ENCODE measurements around the gene ARMC6. TPM values are rescaled to one million over a fixed set of nuclear protein-coding genes. Genes with fewer than 3 reads are reported as not detected.
A peak's percentile ranks its signal among the peaks of the same experiment; 100 is the strongest.
"Not testable (repeated sequence)": the region's sequence is repeated elsewhere in the genome, so short reads cannot be mapped to it uniquely, and the experiment has no call there.

The ARMC6 gene
- total RNA-seq, 4 donors from 2014 or later, result 33.1 to 60.0 (median 46.1) TPM

DNA sequence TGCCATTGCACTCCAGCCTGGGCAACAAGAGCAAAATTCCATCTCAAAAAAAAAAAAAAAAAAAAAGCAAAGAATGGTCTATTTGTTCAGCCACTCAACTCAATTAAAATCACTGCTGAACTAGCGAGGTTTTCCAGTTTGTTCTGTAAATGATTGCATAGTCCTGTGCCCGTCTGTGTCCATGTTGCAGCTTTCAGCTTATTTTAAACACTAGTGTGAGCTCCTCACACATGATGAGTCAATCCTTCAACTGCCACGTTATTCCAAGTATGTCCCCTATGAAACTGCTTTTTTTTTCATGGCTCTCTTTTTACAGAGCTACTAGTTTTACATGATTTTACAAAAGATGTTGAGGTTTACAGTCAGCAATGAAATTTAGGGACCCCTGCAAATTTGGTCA, 12.3 kb upstream of the ARMC6 start:
- TF ChIP-seq POLR2A (IDR thresholded peaks at IDR 0.05), result peak in 1 of 2 donors; percentile 10
- TF ChIP-seq, protein P1, sequence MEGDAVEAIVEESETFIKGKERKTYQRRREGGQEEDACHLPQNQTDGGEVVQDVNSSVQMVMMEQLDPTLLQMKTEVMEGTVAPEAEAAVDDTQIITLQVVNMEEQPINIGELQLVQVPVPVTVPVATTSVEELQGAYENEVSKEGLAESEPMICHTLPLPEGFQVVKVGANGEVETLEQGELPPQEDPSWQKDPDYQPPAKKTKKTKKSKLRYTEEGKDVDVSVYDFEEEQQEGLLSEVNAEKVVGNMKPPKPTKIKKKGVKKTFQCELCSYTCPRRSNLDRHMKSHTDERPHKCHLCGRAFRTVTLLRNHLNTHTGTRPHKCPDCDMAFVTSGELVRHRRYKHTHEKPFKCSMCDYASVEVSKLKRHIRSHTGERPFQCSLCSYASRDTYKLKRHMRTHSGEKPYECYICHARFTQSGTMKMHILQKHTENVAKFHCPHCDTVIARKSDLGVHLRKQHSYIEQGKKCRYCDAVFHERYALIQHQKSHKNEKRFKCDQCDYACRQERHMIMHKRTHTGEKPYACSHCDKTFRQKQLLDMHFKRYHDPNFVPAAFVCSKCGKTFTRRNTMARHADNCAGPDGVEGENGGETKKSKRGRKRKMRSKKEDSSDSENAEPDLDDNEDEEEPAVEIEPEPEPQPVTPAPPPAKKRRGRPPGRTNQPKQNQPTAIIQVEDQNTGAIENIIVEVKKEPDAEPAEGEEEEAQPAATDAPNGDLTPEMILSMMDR (IDR thresholded peaks at IDR 0.05), result no peak
- intact Hi-C loops (cut with DNase I), result no loop called here
- H3K4me1 ChIP-seq, result peaks cover 48 to 49% of the 10 kb centered on the region in 2 donors
- H3K4me3 ChIP-seq (replicated peaks in 1 of 3), result no peak overlapping the region
- H3K36me3 ChIP-seq, result peaks cover 27 to 30% of the 10 kb centered on the region in 2 donors
- H3K9me3 ChIP-seq, result no peaks in the 10 kb centered on the region
- WGBS, 2 donors, result 30 to 34% methylated on average over 3 of the region's 3 CpGs
- peak overlapping the region; percentile 45 to 96 (median 94) for H3K27ac ChIP-seq
- no peak for DNase-seq
- no peaks in the 10 kb centered on the region for H3K27me3 ChIP-seq

DNA sequence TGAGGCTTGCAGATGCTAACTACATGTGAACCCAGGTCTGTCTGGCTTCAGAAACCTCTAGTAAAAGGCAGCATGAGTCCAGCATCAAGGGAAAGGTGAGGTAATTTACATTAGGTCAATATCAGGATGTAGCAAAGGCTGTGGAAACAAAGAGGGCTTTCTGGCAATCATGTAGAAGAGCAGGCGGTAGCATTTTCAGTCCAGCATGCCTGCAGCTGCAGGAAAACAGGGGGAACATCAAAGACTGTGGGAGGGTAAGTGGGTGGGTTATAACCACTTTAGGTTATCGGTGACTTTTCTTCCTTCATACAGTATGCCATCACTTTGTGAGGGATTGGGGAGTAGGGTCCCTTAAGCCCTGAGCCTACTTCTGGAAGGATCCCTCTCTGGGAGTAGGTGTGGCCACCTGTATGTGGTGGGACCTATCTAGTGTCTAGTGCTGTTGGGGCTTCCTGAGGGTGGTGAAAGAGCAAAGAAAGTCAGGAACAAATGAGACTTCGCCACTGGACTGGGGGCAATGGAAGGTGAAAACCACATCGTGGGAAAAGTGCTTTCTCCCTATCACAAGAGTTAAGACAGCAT, 10.9 kb upstream of the ARMC6 start:
- intact Hi-C loops (cut with DNase I), result no loop called here
- Histone ChIP-seq H3K27ac (peak overlapping the region in 2 of 3 donors; percentile 94 to 96), H3K36me3 (peaks cover 15 to 16% of the 10 kb centered on the region in 2 donors), H3K4me3 (replicated peaks in 1 of 3) (no peak overlapping the region), H3K27me3 (no peaks in the 10 kb centered on the region), H3K9me3 (no peaks in the 10 kb centered on the region), H3K4me1 (peaks cover 60 to 61% of the 10 kb centered on the region in 2 donors)
- WGBS, 2 donors, result 84 to 92% methylated on average over 4 of the region's 4 CpGs
- DNase-seq, result no peak
- TF ChIP-seq POLR2A (IDR thresholded peaks at IDR 0.05), result no peak
- TF ChIP-seq, protein P1 (IDR thresholded peaks at IDR 0.05), result no peak

DNA sequence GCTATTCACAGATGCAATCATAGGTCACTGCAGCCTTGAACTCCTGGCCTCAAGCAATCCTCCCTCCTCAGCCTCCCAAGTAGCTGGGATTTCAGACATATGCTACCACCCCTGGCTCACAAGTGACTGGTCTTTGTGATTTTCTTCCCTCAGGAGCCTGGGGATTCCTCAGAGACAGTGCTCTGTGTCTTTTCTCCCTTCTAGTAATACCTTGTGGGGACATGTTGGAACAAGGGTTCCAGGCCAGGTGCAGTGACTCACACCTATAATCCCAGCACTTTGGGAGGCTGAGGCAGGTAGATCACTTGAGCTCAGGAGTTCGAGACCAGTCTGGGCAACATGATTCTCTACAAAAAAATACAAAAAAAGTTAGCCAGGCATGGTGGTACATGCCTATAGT, 10.0 kb upstream of the ARMC6 start:
- H3K4me3 ChIP-seq (replicated peaks in 1 of 3); H3K27me3 ChIP-seq; intact Hi-C loops (cut with DNase I); H3K36me3 ChIP-seq; H3K9me3 ChIP-seq; DNase-seq: not testable (repeated sequence)
- 86 to 92% methylated on average over 1 of the region's 1 CpG for WGBS, 2 donors
- H3K4me1 ChIP-seq, result peaks cover 67 to 68% of the 10 kb centered on the region in 2 donors
- peak overlapping the region; percentile 30 to 96 (median 94) for H3K27ac ChIP-seq

DNA sequence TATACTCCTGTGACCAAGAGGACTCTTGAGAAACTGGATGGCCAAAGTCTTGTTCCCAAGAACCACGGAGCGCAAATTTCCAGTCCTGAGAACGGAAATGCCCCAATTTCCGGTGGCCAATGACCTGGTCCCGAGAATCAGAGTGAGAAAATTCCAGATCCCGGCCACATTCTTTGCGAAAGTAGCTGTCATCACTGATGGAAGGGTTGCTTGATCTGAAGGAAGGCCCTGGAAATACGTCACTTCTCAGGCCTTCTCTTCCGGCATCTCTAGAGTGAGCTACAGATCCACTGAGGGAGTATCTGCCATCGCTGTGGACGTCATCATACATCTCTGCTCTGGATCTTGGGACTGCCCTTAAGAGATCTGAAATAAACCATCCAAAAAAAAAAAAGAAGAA, 7.5 kb upstream of the ARMC6 start:
- intact Hi-C loops (cut with DNase I), result no loop called here
- Histone ChIP-seq H3K4me3 (replicated peaks in 1 of 3) (no peak overlapping the region), H3K4me1 (peaks cover 67 to 68% of the 10 kb centered on the region in 2 donors), H3K9me3 (no peaks in the 10 kb centered on the region), H3K27me3 (no peaks in the 10 kb centered on the region), H3K27ac (peak overlapping the region; percentile 89 to 96 (median 94)), H3K36me3 (peaks cover 5 to 13% of the 10 kb centered on the region in 2 donors)
- TF ChIP-seq, protein P1 (IDR thresholded peaks at IDR 0.05), result no peak
- WGBS, 2 donors, result 33 to 58% methylated on average over 11 of the region's 11 CpGs
- DNase-seq, result peak; percentile 34 to 48

DNA sequence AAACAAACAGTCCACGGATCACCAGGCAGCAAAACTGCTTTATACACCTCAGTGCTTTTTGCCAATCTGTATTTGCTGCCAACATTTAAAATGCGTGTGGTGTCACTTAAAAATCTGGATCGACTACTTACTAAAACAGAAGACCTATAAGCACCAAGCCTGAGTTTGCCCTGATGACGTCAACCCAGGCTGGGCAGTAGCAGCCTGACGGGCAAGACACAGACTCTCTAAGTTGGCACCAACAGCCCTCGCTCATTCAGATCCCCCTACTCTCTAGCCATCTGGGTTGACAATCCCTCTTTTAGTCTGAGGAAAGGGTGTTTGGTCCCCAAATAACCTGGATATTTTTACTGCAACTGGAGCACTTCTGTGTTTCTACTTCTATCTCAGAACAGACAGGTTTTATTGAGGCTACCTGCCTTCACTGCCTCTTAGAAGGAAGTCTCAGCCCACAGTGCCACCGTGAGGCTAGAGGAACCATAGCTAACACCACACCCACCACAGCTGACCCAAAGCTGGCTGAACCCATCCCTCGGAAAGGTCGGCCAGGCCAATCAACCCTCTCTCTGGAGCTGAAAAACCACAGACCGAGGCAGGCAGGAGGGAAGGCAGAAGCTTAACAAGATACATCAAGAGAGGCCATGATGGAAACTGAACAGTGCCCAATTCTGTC, 7.0 kb upstream of the ARMC6 start:
- TF ChIP-seq, protein P1 (IDR thresholded peaks at IDR 0.05), result peak in 4 of 6 experiments; percentile 51 to 77 (median 58)
- TF ChIP-seq POLR2A (IDR thresholded peaks at IDR 0.05), result peak in 1 of 2 donors; percentile 55
- peaks cover 5 to 13% of the 10 kb centered on the region in 2 donors for H3K36me3 ChIP-seq
- no peaks in the 10 kb centered on the region for H3K27me3 ChIP-seq
- WGBS, 2 donors, result 34 to 35% methylated on average over 10 of the region's 10 CpGs
- no peaks in the 10 kb centered on the region for H3K9me3 ChIP-seq
- H3K4me1 ChIP-seq, result peaks cover 63 to 67% of the 10 kb centered on the region in 2 donors
- intact Hi-C loops (cut with DNase I), result no loop called here
- peak overlapping the region; percentile 89 to 96 (median 94) for H3K27ac ChIP-seq
- H3K4me3 ChIP-seq (replicated peaks in 1 of 3), result no peak overlapping the region
- DNase-seq, result peak; percentile 82 to 90
